Globus pallidus (tissue), 1 donor: ENCODE measurements around the gene NDUFAF5.
"Not testable (repeated sequence)": the region's sequence is repeated elsewhere in the genome, so short reads cannot be mapped to it uniquely, and the experiment has no call there.

Source experiments
- DNase-seq: peaks from one replicate; pipeline ENCODE4 v3.0.0-alpha.2; 2015; ENCODE audit warnings: low spot score

Gene NDUFAF5

DNA sequence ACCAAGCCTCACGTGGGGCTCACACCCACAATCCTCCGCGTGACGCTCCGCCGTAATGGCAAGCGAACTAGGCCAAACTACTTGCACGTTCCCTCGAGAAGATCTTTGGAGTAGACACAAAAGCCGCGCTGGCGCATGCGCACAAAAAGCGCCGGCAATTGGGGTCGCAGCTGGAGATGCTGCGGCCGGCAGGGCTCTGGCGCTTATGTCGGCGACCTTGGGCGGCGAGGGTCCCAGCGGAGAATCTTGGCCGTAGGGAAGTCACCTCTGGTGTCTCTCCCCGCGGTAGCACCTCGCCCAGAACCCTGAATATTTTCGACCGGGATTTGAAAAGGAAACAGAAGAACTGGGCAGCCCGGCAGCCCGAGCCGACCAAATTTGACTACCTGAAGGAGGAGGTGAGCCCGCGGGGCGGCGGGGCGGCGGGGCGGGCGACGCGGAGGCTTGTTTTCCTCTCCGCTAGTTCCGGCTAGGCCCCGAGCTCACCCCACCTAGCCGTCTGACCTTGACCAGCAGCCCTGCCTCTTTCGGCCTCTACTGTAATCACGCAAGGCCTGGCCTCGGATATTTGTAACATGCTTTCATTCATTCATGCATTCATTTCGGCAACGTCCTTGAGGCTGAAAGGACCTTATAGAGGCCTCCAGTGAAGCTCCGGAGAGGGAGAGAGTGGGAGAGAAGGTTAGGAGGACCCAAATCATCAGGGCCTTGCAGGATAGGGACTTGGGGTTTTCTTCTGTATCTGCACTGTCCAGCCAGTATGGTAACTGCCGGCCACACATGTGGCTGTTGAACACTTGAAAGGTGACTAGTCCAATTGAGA, at the start of gene NDUFAF5, which contains the start of gene ESF1:
NDUFAF5 (plus strand) TSS at position 136 of the 823 bp plus-strand sequence; CDS start at position 177, 41 bp downstream.
ESF1 (minus strand) TSS at position 27 of the 823 bp plus-strand sequence. CDS start 1,779 bp downstream, outside the sequence.
- DNase-seq = peak; percentile 93

DNA sequence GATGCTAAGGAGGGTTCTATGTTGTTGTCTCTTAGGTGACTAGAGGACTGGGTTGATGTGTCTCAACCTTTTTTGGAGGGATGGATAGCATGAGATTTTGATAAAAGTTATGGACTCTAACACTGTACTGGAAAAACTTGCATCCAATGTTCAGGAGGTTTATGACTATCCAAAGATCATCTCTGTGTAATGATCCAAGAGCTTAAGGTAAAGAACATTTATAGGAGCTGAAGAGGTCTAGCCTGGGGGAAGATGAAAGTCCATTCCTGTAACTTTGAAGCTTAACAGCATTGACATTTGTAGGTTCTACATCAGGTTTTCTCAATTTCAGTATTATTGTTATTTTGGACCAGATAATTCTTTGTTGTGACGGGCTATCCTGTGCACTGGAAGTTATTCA, 49.0 kb upstream of the NDUFAF5 start:
- DNase-seq = no peak

- no peak for DNase-seq
Measured at GRCh38 chr20:13736436-13737191, 48.2 kb upstream of the NDUFAF5 start.

DNA sequence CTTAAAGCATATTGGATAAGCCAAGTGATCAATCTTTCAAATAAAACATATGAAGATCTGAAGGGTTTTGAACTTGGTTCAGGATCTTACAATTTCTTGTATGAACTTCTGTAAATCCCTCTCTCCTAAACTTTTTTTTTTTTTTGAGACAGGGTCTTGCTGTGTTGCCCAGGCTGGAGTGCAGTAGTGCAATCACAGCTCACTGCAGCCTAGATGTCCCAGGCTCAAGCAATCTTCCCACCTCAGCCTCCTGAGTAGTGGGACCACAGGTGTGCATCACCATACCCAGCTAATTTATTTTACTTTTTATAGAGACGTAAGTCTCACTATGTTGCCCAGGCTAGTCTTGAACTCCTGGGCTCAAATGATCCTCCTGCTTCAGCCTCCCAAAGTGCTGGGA, 46.6 kb upstream of the NDUFAF5 start:
- not testable (repeated sequence) for DNase-seq

- no peak for DNase-seq
Measured at GRCh38 chr20:13739731-13740649, 44.8 kb upstream of the NDUFAF5 start.

DNA sequence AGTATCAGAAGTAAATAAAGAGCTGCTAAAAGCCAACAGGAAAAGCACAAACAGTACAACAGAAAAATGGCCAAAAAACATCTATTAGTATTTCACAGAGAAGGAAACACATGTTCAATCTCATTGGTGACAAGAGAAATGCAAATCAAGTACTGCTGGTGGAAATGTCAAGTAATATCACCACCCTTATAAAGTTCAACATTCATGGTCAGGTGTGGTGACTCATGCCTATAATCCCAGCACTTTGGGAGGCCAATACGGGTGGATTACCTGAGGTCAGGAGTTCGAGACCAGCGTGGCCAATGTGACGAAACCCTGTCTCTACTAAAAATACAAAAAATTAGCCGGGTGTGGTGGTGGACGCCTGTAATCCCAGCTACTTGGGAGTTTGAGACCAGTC, 42.9 kb upstream of the NDUFAF5 start:
- no peak for DNase-seq

DNA sequence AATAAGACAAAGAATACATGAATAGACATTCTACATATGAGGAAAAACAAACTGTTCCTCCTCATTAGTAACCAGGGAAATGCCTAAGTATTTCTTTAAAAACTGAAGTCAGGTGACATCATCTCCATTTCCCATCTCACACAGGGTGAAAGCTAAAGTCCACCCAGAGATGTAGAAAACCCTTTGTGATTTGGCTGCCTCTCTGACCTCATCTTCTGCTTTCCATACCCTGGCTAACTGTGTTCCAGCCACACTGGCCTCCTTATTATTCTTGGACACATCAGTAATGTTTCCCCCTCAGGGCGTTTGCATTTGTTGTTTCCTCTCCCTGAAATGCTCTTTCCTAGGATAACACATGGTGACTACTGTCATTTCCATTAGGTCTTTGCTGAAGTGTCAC, 40.5 kb upstream of the NDUFAF5 start:
- DNase-seq = no peak

GRCh38 chr20:13745784-13746183, 39.0 kb upstream of the NDUFAF5 start:
- no peak for DNase-seq

- DNase-seq = no peak
Measured at GRCh38 chr20:13749811-13750210, 35.0 kb upstream of the NDUFAF5 start.

- no peak for DNase-seq
Measured at GRCh38 chr20:13753436-13754036, 31.3 kb upstream of the NDUFAF5 start.

DNA sequence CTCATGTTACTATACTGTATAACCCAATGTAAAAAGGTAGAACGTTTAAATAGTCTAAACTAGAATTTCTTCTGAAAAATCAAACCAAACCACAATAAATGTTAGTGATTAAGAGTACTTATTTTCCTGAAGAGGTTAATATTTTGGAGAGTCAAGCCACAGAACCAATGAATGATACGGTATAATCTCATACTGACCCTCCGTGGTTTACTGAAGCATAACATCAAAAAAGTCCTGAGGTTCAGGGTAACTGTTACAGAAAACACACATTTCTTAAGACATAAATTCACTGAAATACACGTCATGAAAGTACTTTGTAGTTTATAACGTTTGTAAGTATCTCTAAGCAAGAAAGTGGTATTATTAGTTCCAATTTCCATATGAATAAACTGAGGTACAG, 29.0 kb upstream of the NDUFAF5 start:
- no peak for DNase-seq

- DNase-seq = no peak
Measured at GRCh38 chr20:13756551-13756950, 28.3 kb upstream of the NDUFAF5 start.

- DNase-seq = no peak
Measured at GRCh38 chr20:13758884-13759283, 25.9 kb upstream of the NDUFAF5 start.

GRCh38 chr20:13760451-13760946, 24.3 kb upstream of the NDUFAF5 start:
- not testable (repeated sequence) for DNase-seq

GRCh38 chr20:13765299-13765698, 19.5 kb upstream of the NDUFAF5 start:
- no peak for DNase-seq

DNA sequence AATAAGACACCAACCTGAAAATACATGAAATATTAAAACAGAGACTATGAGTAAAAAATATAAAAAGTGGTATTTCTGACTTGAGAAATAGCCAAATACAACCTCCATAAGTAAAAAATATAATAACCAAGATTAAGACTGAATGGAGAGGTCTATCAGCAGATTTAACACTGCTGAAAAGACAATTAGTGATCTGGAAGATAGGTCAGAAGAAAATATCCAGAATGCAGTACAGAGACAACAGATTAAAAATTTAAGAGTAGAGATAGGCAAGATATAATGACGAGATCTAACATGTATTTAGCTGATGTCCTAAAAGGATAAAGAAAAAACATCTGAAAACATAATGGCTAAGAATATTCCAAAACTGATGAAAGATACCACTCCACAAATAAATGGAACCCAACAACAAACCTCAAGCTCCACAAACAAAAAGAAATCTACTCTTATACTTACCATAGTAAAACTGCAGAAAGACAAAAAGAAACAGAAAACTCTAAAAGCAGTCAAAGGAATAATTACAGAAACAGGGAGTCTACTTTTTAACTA, 18.9 kb upstream of the NDUFAF5 start:
- DNase-seq = no peak

- no peak for DNase-seq
Measured at GRCh38 chr20:13770141-13770540, 14.7 kb upstream of the NDUFAF5 start.

- no peak for DNase-seq
Measured at GRCh38 chr20:13771853-13772453, 12.9 kb upstream of the NDUFAF5 start.

GRCh38 chr20:13772529-13772928, 12.3 kb upstream of the NDUFAF5 start:
- DNase-seq = no peak

DNA sequence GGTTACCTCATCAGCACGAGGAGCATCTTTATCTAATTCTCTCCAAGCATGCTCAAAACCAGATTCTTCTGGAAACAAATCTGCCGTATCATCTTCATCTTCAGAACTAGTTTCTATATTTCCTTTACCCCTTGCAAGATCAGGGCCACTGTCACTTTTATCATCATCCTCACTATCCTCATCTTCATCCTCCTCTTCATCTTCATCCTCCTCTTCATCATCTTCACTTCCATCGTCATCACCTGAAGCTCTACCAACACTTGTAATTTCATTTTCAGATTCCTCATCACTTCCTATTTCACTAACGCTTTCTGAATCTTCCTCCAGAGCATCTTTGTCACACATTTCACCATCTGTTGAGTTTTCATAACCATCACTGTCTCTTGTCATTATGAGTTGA, 9.0 kb upstream of the NDUFAF5 start:
- no peak for DNase-seq

GRCh38 chr20:13777171-13777601, 7.6 kb upstream of the NDUFAF5 start:
- no peak for DNase-seq
